ENCODE measurements around the gene MATR3. TPM values are rescaled to one million over a fixed set of nuclear protein-coding genes. Genes with fewer than 3 reads are reported as not detected.

The MATR3 gene
- total RNA-seq, 1 experiment from 2014 or later = 267 TPM

DNA sequence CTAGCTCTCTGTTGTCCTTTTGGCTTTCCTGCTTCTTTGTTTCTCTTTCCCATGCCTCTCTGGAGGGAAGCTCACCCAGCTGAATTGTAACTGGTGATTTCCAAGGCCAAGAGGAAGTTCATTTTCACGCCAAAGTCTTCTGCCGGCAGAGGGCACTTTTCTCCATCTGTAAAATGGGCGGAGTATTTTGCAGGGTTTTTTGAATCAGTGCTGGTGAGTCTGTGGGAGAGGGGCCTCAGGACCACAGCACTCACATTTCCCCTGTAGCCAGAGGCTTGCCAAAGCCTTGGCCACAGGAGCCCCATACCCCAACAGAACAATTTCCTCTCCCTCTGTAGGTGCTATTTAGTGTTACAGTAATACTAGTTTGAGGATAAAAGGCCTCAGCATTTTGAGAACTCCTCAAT, 42.3 kb upstream of the MATR3 start:
- Histone ChIP-seq H3K27ac (ENCODE audit: insufficient read length, low read depth, low read length) (no peak overlapping the region), H3K4me2 (ENCODE audit: insufficient read depth, insufficient read length, low read length) (no peak overlapping the region), H3K79me1 (ENCODE audit: insufficient read depth, low read depth, low read length, poor library complexity, severe bottlenecking) (no peaks in the 10 kb centered on the region), H2AFZ (ENCODE audit: low read length) (no peak overlapping the region), H3K79me2 (ENCODE audit: insufficient read depth, low read length) (no peaks in the 10 kb centered on the region), H3K23me2 (ENCODE audit: insufficient read length, low read depth, low read length, poor library complexity, severe bottlenecking) (no peaks in the 10 kb centered on the region), H2BK120ac (ENCODE audit: low read depth, low read length, poor library complexity, severe bottlenecking) (no peak overlapping the region), H2BK5ac (ENCODE audit: insufficient read length, low read length) (no peak overlapping the region), H3K14ac (ENCODE audit: insufficient read depth, low read length) (no peak overlapping the region), H2BK20ac (ENCODE audit: low read depth, low read length, poor library complexity, severe bottlenecking) (no peak overlapping the region), H4K5ac (ENCODE audit: insufficient read length, low read depth, low read length) (no peak overlapping the region), H3T11ph (ENCODE audit: low read length) (no peak overlapping the region), H4K91ac (ENCODE audit: insufficient read length, low read depth, low read length) (no peak overlapping the region), H2BK15ac (ENCODE audit: low read depth, low read length) (no peak overlapping the region), H3K9ac (ENCODE audit: extremely low read depth, insufficient read length, low read length) (no peak overlapping the region), H2BK12ac (ENCODE audit: insufficient read length, low read depth, low read length) (no peak overlapping the region), H3K27me3 (ENCODE audit: insufficient read depth, low read length) (no peaks in the 10 kb centered on the region), H3K4ac (ENCODE audit: low read depth, low read length) (no peak overlapping the region), H3K56ac (ENCODE audit: insufficient read length, low read depth, low read length) (no peak overlapping the region), H4K8ac (replicated peaks; ENCODE audit: insufficient read length, low read depth, low read length) (no peak overlapping the region), H2AK5ac (ENCODE audit: insufficient read length, low read length) (no peak overlapping the region), H3K23ac (ENCODE audit: insufficient read length, low read depth, low read length) (no peak overlapping the region), H3K9me3 (ENCODE audit: control insufficient read depth, low read depth, low read length) (no peaks in the 10 kb centered on the region), H3K18ac (ENCODE audit: insufficient read length, low read depth, low read length) (no peak overlapping the region), H3K4me1 (ENCODE audit: insufficient read depth, low read length) (no peaks in the 10 kb centered on the region), H4K20me1 (ENCODE audit: control insufficient read depth, insufficient read depth, insufficient read length) (no peaks in the 10 kb centered on the region)
- Mint-ChIP-seq H3K4me1 (peaks cover 8 to 14% of the 10 kb centered on the region in 2 experiments), H3K27me3 (ENCODE audit: low read depth) (no peaks in the 10 kb centered on the region), H3K36me3 (ENCODE audit: insufficient read depth in 1 of 3, low read depth in 3 of 3) (no peaks in the 10 kb centered on the region), H3K4me3 (no peak overlapping the region), H3K27ac (peak overlapping the region in 1 of 3 experiments; percentile 19; a peak in 2 of 7 replicates), H3K9me3 (no peaks in the 10 kb centered on the region)
- peak; percentile 32 for DNase-seq
- no CpG with 5 or more reads among the region's 3 CpGs for WGBS (ENCODE audit: extremely low coverage, insufficient read length, low lambda C conversion rate)
- TF ChIP-seq, protein P1, sequence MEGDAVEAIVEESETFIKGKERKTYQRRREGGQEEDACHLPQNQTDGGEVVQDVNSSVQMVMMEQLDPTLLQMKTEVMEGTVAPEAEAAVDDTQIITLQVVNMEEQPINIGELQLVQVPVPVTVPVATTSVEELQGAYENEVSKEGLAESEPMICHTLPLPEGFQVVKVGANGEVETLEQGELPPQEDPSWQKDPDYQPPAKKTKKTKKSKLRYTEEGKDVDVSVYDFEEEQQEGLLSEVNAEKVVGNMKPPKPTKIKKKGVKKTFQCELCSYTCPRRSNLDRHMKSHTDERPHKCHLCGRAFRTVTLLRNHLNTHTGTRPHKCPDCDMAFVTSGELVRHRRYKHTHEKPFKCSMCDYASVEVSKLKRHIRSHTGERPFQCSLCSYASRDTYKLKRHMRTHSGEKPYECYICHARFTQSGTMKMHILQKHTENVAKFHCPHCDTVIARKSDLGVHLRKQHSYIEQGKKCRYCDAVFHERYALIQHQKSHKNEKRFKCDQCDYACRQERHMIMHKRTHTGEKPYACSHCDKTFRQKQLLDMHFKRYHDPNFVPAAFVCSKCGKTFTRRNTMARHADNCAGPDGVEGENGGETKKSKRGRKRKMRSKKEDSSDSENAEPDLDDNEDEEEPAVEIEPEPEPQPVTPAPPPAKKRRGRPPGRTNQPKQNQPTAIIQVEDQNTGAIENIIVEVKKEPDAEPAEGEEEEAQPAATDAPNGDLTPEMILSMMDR (conservative IDR thresholded peaks at IDR 0.05) = peak; percentile 43; the same call in 2 of the 3 replicates

Data from H9 (cell line).